Smooth muscle cell (in vitro differentiated cells): ENCODE measurements around the gene PGPEP1. TPM values are rescaled to one million over a fixed set of nuclear protein-coding genes. Genes with fewer than 3 reads are reported as not detected.

Experiments used
- DNase-seq: peaks from one replicate; lab custom pipeline; 2025; ENCODE audit not compliant: unreplicated experiment; lab: John Stamatoyannopoulos, UW
- H2AFZ ChIP-seq: fragments of 200-600 bp; sonication (generic); 2 replicates; pipeline ENCODE4 v1.6.0; 2016; ENCODE audit warnings: antibody characterized with exemption, low read depth, mild to moderate bottlenecking
- H3F3A ChIP-seq: fragments of 200-600 bp; sonication (generic); 2 replicates; pipeline ENCODE4 v1.6.0; 2017; ENCODE audit warnings: antibody characterized with exemption, low read depth
- H3K27ac ChIP-seq: fragments of 200-600 bp; sonication (generic); 2 replicates; pipeline ENCODE4 v1.5.1; 2016; ENCODE audit warnings: low read depth, mild to moderate bottlenecking
- H3K27me3 ChIP-seq: fragments of 200-600 bp; sonication (generic); 2 replicates; pipeline ENCODE4 v1.6.1; 2016; ENCODE audit warnings: low read depth, mild to moderate bottlenecking
- H3K36me3 ChIP-seq: fragments of 200-600 bp; sonication (generic); 2 replicates; pipeline ENCODE4 v1.5.1; 2016; ENCODE audit warnings: low read depth
- H3K4me1 ChIP-seq: fragments of 200-600 bp; sonication (generic); 2 replicates; pipeline ENCODE4 v1.5.1; 2016; ENCODE audit warnings: low read depth
- H3K4me2 ChIP-seq: fragments of 200-600 bp; sonication (generic); 2 replicates; pipeline ENCODE4 v1.6.0; 2016; ENCODE audit warnings: mild to moderate bottlenecking
- H3K4me3 ChIP-seq: fragments of 200-600 bp; sonication (generic); 2 replicates; pipeline ENCODE4 v1.5.1; 2016; ENCODE audit warnings: mild to moderate bottlenecking
- H3K79me2 ChIP-seq: fragments of 200-600 bp; sonication (generic); 2 replicates; pipeline ENCODE4 v1.6.0; 2016; ENCODE audit warnings: low read depth, mild to moderate bottlenecking
- H3K9ac ChIP-seq: fragments of 200-600 bp; sonication (generic); 2 replicates; pipeline ENCODE4 v1.6.0; 2016; ENCODE audit warnings: low read depth
- H3K9me3 ChIP-seq: fragments of 200-600 bp; sonication (generic); replicated peaks from 2 replicates; pipeline ENCODE4 v1.5.1; 2016; ENCODE audit warnings: low read depth
- H4K20me1 ChIP-seq: fragments of 200-600 bp; sonication (generic); 2 replicates; pipeline ENCODE4 v1.6.0; 2016; ENCODE audit warnings: low read depth
- WGBS: methylation state at CpG from one replicate; pipeline ENCODE4 v1.1.7; 2016; ENCODE audit warnings: low lambda C conversion rate; 5-methylcytosine and 5-hydroxymethylcytosine counted together
- polyA plus RNA-seq: library from polyadenylated mRNA; unstranded; fragments of >200 nt; fragmentation: Nextera tagmentation; extraction: Ambion mirVana; gene quantifications from 2 replicates; pipeline ENCODE4 v1.2.1, GENCODE V29; 2016
- total RNA-seq: library from RNA; depleted of rRNA; stranded (reverse); fragments of >200 nt; gene quantifications from 2 replicates; pipeline ENCODE4 v1.2.3, GENCODE V29; 2014
- TF ChIP-seq, protein P1 (sequence below): fragments of 200-600 bp; sonication (generic); IDR thresholded peaks from 2 replicates; pipeline ENCODE4 v1.5.1; 2017; ENCODE audit warnings: borderline replicate concordance, mild to moderate bottlenecking, antibody characterized with exemption; ENCODE audit not compliant: insufficient read depth, poor library complexity, severe bottlenecking

The PGPEP1 gene
- total and polyA plus RNA-seq, 2 experiments from 2014 or later: 4.5 to 11.7 TPM

DNA sequence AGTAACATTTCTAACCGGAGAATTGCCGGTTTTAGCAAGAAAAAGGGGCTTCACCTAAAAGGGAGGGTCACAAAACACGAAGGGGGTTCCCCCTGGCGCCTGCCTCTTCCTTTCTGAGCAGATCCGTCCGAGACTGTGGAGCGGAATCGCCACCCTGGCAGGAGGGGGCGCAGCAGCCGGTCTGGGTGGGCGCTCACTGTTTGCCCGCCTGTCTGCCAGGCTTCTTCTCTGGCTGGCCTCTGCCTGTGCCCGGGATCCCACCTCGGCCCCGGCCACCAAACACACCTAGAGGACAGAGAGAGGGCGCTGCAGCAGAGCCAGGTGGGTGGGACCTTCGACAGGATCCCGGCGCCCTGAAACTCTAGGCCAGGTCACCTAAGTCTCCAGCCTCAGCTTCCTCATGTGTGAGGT is 33.1 kb upstream of the PGPEP1 start:
- H4K20me1 ChIP-seq: no peaks in the 10 kb centered on the region
- no peak overlapping the region for H3K9ac ChIP-seq
- H3K4me1 ChIP-seq: peaks cover 16% of the 10 kb centered on the region
- no peaks in the 10 kb centered on the region for H3K36me3 ChIP-seq
- TF ChIP-seq, protein P1, sequence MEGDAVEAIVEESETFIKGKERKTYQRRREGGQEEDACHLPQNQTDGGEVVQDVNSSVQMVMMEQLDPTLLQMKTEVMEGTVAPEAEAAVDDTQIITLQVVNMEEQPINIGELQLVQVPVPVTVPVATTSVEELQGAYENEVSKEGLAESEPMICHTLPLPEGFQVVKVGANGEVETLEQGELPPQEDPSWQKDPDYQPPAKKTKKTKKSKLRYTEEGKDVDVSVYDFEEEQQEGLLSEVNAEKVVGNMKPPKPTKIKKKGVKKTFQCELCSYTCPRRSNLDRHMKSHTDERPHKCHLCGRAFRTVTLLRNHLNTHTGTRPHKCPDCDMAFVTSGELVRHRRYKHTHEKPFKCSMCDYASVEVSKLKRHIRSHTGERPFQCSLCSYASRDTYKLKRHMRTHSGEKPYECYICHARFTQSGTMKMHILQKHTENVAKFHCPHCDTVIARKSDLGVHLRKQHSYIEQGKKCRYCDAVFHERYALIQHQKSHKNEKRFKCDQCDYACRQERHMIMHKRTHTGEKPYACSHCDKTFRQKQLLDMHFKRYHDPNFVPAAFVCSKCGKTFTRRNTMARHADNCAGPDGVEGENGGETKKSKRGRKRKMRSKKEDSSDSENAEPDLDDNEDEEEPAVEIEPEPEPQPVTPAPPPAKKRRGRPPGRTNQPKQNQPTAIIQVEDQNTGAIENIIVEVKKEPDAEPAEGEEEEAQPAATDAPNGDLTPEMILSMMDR: no peak
- H3K9me3 ChIP-seq: no peaks in the 10 kb centered on the region
- H3K27ac ChIP-seq: no peak overlapping the region
- no peak overlapping the region for H3K4me2 ChIP-seq
- DNase-seq: no peak
- no peak overlapping the region for H2AFZ ChIP-seq
- peaks cover 7% of the 10 kb centered on the region for H3F3A ChIP-seq
- no peaks in the 10 kb centered on the region for H3K27me3 ChIP-seq
- WGBS: 99% methylated on average over 19 of the region's 19 CpGs
- H3K79me2 ChIP-seq: no peaks in the 10 kb centered on the region
- H3K4me3 ChIP-seq: no peak overlapping the region

DNA sequence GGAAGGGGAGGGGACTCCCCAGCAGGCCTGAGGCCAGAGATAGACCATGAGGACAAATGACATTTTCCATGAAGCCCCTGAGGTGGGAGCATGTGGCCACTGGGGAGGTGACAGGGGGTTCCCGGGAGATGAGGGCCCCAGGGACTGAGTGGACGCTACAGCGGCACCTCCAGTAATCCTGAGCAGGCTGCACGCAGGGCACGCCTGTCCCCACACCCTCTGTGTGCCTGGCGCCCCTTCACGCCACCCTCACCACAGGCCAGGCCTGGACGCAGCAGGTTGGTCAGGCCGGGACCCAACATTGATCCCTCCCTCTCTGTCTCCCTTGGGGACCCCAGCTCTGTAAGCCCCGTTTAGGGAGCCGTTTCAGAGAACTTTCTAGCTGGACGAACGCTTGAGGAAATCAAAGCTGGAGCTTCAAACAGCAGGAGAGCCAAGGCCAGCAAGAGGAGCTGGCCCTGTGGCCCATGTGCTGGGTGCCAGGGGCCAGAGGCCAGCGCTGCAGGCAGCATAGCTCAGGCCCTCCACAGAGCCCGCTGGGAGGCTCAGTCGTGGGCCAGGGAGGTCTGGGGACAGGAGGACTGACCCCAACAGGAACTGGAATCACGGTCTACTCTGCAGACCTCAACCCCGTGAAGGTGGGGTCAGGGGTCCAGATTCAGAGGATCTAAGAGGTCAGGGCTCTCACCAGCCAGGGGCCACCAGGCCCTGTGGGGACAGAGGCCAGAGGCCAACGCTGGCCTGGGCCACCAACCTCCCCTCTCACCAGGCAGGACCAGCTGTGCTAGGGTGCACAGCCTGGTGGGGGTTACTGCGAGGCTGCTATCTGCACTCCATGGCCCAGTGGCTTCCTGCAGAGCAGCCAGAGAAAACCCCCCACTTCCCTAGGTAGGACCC is 32.1 kb upstream of the PGPEP1 start:
- Histone ChIP-seq H3K4me2 (no peak overlapping the region), H3K4me3 (no peak overlapping the region), H3K9ac (no peak overlapping the region), H3F3A (peaks cover 7% of the 10 kb centered on the region), H3K27me3 (no peaks in the 10 kb centered on the region), H4K20me1 (no peaks in the 10 kb centered on the region), H3K27ac (no peak overlapping the region), H3K9me3 (no peaks in the 10 kb centered on the region), H3K79me2 (no peaks in the 10 kb centered on the region), H3K36me3 (no peaks in the 10 kb centered on the region), H2AFZ (no peak overlapping the region), H3K4me1 (peaks cover 16% of the 10 kb centered on the region)
- DNase-seq: no peak
- TF ChIP-seq, protein P1: no peak
- WGBS: 93% methylated on average over 20 of the region's 20 CpGs

DNA sequence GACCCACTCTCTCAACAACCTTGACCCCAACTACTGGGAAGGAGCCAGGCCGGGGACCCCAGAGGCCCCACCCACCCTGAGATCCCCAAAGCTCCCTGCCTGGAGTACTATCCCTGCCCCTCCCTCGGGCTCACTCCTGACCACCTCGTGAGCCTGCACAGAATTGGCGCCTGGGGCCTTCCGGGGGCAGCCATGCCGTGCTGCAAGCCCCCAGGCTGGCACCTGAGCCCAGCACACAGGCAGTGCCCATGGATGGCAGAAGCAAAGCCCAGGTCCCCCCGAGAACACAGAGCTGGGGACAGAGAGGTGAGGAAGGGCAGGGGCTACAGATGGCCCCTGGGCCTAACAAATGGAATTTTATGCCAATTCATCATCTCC is 31.5 kb upstream of the PGPEP1 start:
- Histone ChIP-seq H3K9me3 (no peaks in the 10 kb centered on the region), H3K27ac (no peak overlapping the region), H3K79me2 (no peaks in the 10 kb centered on the region), H3K4me1 (peaks cover 16% of the 10 kb centered on the region), H3K36me3 (no peaks in the 10 kb centered on the region), H2AFZ (no peak overlapping the region), H3K4me2 (no peak overlapping the region), H3K9ac (no peak overlapping the region), H3F3A (peaks cover 7% of the 10 kb centered on the region), H4K20me1 (no peaks in the 10 kb centered on the region), H3K4me3 (no peak overlapping the region), H3K27me3 (no peaks in the 10 kb centered on the region)
- DNase-seq: no peak
- 95% methylated on average over 5 of the region's 7 CpGs for WGBS
- TF ChIP-seq, protein P1: no peak
